Ishikawa (cell line): ENCODE data around the gene SPATC1L.

ENCODE experiments used
- TF ChIP-seq, protein P1 (sequence below): IDR thresholded peaks from 2 replicates; pipeline ENCODE4 v1.6.1; 2012; ENCODE audit warnings: low read depth, mild to moderate bottlenecking
- TF ChIP-seq, protein P2 (sequence below): IDR thresholded peaks from 2 replicates; pipeline ENCODE4 v1.6.1; 2012

DNA sequence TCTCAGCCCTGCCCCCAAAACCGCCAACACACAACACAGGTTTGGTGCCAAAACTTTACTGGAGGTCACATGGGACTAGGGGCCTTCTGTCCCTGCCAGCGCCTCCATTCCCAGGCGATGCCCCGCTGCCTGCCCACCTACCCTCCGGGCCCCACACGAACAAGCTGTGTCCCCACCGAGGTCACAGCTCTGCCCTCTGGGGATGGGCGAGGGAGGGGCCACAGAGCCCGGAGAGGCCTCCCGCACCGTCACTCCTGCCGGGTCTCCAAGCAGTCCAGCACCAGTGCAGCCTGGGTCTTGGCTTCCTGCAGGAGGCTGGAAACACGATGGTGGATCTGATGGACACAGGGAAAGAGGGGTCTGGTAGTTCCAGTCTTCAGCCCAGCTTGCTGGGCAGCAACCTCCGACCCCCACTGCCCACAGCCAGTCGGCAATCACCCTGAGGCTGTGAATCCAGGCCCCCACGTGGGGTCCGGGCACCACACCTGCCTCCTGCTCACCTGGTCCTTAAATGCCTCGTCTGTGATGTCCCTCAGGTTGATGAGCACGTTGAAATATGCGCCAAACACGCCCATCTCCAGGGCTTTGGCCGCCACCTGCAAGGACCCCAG, 47.4 kb downstream of the SPATC1L start:
- TF ChIP-seq, protein P1, sequence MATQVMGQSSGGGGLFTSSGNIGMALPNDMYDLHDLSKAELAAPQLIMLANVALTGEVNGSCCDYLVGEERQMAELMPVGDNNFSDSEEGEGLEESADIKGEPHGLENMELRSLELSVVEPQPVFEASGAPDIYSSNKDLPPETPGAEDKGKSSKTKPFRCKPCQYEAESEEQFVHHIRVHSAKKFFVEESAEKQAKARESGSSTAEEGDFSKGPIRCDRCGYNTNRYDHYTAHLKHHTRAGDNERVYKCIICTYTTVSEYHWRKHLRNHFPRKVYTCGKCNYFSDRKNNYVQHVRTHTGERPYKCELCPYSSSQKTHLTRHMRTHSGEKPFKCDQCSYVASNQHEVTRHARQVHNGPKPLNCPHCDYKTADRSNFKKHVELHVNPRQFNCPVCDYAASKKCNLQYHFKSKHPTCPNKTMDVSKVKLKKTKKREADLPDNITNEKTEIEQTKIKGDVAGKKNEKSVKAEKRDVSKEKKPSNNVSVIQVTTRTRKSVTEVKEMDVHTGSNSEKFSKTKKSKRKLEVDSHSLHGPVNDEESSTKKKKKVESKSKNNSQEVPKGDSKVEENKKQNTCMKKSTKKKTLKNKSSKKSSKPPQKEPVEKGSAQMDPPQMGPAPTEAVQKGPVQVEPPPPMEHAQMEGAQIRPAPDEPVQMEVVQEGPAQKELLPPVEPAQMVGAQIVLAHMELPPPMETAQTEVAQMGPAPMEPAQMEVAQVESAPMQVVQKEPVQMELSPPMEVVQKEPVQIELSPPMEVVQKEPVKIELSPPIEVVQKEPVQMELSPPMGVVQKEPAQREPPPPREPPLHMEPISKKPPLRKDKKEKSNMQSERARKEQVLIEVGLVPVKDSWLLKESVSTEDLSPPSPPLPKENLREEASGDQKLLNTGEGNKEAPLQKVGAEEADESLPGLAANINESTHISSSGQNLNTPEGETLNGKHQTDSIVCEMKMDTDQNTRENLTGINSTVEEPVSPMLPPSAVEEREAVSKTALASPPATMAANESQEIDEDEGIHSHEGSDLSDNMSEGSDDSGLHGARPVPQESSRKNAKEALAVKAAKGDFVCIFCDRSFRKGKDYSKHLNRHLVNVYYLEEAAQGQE, result no peak
- TF ChIP-seq, protein P2, sequence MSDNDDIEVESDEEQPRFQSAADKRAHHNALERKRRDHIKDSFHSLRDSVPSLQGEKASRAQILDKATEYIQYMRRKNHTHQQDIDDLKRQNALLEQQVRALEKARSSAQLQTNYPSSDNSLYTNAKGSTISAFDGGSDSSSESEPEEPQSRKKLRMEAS, result no peak
